UCSD-AML1 (cell line): ENCODE measurements around the gene SETBP1.

Source experiments
- DNase-seq: peaks from one replicate; lab custom pipeline; 2025; ENCODE audit not compliant: unreplicated experiment; lab: John Stamatoyannopoulos, UW

SETBP1 gene

DNA sequence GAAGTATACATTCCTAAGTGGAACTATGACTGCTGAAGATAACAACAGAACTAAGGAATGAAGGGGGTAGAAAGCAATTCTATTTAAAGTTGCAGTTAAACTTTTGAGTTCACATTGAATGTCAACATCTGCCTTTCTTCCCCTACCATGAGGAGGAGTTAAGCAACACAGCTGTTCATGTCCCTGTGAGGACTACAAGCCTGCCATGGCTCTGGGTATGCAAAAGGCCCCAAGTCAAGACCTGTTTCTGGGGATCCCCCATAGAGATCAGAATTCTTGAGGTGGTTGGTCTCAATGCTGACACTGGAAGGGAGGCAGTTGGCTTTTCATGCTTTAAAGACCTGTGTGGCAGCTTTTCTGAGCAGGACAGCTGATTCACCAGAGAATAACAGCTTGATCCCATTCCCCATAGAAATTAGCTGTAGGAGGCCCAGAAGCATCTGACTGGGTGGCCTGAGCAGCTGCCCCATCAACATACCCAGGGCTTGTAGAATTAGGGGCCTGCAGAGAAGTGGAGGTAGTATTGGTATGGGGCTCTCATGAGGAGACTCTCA lies 131.0 kb downstream of the SETBP1 start:
- DNase-seq, result no peak

- DNase-seq, result no peak
These were observed 131.7 kb downstream of the SETBP1 start for GRCh38 chr18:44812426-44812825.

DNA sequence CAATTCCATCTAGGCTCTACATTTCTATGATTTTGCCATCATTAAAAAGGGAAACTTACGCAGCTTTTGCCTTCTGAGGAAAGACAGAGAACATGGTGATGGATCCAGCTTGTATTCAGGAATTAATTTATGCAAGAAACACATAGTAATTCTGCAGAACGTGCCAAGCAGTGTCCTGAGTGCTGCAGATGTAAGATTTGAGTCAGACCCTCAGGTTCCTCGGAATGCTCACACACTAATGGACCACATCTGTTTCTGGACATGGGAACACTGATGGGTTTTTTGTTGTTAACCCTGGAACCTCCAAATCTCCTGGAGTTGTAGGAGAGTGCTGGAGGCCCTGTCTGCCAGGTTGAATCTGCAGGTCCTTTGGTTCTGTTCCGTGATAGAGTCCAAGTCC lies 132.9 kb downstream of the SETBP1 start:
- no peak for DNase-seq

- DNase-seq, result no peak
These were observed 134.4 kb downstream of the SETBP1 start for GRCh38 chr18:44815108-44815507.

- no peak for DNase-seq
These were observed 135.4 kb downstream of the SETBP1 start for GRCh38 chr18:44816050-44816449.

DNA sequence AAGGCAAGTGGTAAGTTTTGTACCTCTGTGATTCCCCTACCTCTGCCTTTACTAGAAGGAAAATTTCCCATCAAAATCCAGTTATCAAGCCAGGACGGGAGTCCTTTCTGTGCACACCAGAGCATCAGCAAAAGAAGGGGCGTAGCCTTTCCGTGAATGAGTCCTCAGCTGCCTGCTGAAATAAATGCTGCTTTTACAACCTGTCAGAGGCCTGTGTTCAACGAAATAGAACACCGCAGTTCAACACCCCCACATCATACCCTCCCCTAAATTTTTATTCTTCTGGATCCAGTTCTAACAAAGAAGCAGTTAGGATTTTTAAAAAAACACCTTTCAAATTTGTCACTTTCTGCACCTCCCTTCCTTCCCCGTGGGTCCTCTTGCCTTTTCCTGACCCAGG lies 135.8 kb downstream of the SETBP1 start:
- DNase-seq, result no peak

DNA sequence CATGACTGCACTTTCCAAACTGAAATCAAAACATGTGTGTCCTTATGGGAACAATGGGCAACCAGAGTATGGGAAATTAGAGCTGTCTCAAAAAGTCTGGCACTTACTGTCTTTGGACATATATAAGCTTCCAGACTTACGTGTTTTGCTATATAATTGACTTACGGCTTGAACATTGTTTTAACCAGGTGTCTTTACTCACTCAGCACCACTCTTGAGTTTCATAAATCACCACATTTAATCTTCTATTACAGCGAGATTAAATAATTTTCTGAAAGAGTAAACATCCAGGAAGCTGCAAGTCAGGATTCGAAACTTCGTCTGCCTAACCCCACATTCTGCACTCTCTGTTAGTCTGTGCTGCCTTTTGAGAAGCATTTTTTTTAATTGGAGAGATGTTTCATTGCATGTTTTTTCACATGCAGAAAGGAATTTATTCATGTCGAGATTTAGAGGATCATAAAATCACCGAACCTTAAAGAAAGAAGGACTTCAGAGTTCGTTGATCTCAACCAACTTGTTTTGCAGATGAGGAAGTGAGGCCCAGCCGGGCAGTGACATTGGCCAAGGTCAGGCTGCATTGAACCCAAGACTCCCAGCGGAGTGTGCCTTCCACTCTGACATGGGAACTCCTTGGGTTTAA lies 137.3 kb downstream of the SETBP1 start:
- DNase-seq, result no peak

DNA sequence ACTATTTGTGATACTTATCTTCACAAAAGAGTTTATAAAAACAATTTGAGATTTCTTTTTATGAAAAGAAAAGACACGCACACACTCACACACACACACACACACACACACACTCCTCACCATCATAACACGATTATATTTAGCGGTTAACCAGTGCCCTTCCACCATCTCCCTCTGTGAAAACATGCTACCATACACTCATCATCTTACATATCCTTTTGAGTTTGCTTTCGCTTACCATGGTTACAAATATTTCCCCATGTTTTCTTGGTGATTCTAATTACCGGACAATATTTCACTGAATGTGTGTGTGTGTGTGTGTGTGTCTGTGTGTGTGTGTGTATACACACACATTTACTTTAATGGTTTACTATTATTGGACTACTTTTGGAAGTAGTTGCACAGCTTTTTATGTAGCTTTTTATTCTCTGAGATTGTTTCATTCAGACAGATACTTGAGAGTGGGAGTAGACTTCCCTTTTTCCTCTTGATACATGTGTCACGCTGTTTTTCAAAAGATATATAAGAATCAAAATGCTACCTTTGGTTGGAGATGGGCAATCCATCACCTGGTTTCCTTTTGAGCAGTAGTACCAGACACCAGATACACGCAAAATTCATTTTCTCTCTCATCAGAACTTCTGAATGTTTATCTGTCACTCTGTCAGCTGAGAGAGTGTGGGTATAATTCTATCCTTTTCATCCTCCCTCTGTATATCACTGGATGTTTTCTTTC lies 138.1 kb downstream of the SETBP1 start:
- no peak for DNase-seq

- DNase-seq, result no peak
These were observed 139.3 kb downstream of the SETBP1 start for GRCh38 chr18:44819944-44820510.

- DNase-seq, result no peak
These were observed 141.2 kb downstream of the SETBP1 start for GRCh38 chr18:44821924-44822323.

DNA sequence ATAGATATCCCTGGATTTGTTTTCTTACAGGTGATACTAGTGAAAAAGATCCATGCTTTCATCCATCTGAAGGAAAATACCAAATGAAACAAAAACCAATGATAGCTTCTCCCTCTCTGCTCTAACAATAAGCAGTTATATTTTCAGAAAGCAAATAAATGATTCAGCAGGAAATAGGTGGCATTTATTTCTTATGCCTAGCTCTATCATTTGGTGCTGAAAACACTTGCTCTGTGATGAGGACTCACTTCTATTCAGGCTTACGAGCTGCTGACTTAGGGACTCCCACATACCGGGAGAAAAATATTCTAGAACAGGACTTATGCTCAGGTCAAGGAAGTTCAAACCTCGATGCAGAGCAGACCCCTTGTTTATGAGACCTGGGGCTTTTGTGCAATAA lies 142.6 kb downstream of the SETBP1 start:
- no peak for DNase-seq

DNA sequence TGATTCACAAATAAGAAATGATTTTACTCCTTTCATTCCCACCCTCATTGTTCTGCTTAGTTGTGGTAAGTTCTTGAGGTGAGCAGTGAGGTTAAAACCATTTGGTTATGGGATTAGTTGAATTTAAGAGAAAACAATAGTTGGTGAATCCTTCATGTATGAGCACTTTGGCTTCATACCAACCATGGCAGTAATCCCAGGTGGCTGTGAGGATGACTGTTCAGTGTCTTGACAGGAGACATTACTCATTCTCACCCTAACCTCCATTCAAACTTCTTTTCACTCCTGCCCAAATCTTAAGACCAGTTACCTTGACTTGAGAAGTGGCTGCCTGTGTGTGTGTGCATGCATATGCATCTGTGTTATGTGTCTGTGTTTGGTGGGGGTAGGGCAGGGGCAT lies 143.1 kb downstream of the SETBP1 start:
- no peak for DNase-seq

GRCh38 chr18:44824884-44825283 lies 144.2 kb downstream of the SETBP1 start:
- no peak for DNase-seq

DNA sequence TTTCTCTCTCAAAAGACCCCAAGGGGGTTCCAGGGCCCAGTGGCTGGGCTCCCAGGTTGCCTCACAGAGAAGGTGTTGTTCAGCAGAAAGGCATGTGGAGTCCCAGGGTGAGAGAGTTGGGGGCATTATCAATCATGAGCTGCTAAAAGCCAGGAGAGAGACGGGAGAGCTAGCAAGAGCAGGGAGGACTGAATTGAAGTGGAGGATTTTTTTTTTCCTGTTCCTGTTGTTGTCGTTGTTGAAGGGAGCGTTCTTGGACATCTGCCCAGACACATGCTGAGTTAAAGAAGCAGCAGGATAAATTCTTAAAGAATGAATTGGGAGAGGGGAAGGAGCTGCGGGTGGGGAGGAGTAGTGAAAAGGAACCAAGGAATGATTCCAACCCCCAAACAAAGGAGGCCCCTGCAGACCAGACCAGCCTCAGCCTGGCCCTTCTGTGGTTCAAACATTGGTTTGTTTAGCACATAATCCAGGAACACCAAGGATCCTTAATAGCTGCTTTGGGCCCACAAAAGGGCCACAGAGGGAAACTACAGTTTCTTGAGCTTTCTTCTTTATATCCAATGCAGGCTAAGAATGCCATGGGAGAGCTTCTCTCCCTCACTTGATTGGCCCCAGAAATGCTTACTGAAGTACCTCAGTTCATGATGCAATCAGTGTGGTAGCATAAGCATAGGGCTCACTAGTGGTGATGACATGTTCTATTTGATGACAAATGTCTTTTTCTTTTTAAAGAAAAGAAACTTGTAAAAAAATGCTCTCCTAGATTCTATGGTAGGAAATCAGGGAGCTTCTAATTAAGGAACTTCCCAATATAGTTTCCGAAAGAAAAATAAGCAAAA lies 146.0 kb downstream of the SETBP1 start:
- no peak for DNase-seq

- DNase-seq, result no peak
These were observed 147.4 kb downstream of the SETBP1 start for GRCh38 chr18:44828080-44828479.

GRCh38 chr18:44830581-44830980 lies 149.9 kb downstream of the SETBP1 start:
- no peak for DNase-seq

DNA sequence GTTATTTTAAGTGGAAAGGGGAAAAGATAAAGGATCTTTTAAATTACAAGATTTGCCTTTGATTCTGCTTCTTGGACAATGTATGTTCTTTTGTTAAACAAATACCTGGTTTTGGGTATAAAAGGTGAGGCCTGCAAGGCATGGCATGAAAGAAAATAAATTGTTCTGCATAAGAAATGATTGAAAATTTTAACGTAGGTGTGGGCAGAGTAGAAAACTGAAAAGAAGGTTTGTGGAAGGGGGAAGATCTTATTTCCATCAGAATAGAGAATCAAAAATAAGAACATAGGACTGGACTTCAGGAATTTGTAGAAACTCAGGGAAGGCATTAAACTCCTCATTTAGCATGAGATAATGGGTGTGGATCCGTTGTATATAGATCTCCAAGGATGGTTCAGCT lies 153.1 kb downstream of the SETBP1 start:
- no peak for DNase-seq

- DNase-seq, result no peak
These were observed 154.3 kb downstream of the SETBP1 start for GRCh38 chr18:44834867-44835469.

- no peak for DNase-seq
These were observed 155.0 kb downstream of the SETBP1 start for GRCh38 chr18:44835703-44836102.

DNA sequence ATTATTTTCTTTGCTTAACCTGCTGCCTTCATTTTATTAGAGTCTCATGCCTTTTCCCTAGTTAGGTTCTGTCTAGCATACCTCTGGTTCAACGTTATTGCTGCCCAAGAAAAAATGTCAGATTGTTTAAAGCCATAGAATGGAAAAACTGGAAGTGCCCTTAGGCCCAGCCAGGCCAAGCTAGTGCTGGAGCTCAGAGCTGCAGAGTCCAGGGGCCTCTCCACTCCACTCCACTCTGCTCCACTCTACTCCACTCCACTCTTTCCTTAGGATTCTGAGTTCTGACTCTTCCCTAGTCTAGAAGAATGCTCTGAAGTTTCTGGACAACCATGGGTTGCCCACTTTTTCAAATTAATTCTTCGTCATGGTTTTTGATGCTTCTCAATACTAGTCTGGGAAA lies 155.6 kb downstream of the SETBP1 start:
- no peak for DNase-seq
